GM19193 (cell line): ENCODE data around the gene SLC39A5.

Experiments used
- POLR2A ChIP-seq: IDR thresholded peaks from 4 replicates; pipeline ENCODE4 v1.6.1; 2011; ENCODE audit not compliant: insufficient read depth, insufficient read length; ENCODE audit errors: extremely low read depth

Gene SLC39A5

DNA sequence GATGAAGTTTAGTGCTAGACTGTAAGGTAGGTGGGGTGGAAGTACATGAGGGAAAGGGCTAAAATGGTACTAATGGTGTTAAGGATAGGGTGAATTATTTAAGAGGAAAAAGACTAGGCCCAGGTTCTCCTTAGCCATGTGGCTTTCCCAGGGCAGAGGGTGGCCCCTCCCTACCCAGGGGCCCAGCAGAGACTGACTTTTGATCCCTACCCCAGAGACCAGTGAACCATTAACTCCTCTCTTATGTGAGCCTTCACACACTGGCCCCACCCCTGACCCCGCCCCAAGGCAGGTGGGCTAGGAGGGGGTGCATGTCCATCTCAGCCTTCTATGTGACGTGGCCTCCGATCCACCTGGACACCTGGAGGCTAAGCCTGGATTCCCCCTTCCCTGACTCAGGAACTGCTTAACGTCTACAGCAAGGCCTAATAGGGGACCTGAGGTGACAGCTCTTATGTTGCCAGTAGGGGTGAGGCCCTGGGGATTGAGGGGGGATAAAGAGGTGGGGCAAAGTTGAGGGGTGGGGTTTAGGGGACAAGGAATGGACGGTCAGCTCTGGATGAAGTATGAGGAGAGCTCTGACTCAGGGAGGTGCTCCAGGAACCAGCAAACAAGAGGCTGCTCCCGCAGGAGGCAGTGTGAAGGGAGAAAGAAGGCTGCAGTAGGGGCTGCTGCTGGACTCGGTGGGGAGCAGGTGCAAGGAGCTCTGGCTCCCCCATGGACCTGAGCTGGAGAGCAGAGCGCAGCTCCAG lies 757 bp downstream of the SLC39A5 start:
- TF ChIP-seq POLR2A = no peak

DNA sequence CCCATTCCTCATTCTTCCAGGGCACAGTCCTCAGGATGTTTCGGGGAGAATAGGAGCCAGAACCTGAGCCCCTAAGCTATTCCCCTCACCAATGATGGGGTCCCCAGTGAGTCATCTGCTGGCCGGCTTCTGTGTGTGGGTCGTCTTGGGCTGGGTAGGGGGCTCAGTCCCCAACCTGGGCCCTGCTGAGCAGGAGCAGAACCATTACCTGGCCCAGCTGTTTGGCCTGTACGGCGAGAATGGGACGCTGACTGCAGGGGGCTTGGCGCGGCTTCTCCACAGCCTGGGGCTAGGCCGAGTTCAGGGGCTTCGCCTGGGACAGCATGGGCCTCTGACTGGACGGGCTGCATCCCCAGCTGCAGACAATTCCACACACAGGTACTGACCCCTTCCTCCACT lies 1.3 kb downstream of the SLC39A5 start:
- no peak for TF ChIP-seq POLR2A

DNA sequence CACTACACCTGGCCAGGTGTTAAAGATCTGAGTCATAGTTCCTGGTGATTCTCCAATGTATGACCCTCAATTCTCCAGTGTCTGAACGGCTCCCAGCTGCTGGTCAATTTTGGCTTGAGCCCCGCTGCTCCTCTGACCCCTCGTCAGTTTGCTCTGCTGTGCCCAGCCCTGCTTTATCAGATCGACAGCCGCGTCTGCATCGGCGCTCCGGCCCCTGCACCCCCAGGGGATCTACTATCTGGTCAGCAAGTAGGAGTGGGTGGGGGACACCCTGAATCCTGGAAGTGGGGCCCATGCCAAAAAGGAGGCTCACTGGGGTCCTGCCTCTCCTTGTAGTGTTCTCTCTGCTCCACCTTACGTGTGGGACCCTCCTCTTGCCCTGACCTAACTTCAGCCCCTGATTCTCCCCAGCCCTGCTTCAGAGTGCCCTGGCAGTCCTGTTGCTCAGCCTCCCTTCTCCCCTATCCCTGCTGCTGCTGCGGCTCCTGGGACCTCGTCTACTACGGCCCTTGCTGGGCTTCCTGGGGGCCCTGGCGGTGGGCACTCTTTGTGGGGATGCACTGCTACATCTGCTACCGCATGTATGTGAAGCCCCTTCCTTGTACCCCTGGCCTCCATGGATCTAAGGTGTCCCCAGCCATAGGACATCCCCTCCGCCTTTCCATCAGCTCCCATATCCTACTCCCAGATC lies 5.0 kb downstream of the SLC39A5 start:
- TF ChIP-seq POLR2A = no peak

DNA sequence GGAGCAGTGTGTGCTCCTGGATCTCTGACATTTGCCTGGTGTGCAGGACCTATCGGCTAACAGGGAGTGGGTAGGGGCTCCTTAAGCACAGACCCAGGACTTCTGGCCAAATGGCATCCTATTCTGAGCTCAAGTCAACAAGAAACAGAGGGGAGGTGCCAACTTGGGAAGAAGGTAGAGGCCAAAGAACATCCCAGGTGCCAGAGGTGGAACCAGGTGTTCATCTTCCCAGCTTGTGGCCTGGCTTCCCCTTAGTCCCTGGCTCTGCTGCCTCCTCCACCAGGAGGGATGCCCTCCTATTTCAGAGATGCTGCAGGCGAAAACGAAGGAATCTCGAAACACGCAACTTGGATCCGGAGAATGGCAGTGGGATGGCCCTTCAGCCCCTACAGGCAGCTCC lies 6.2 kb downstream of the SLC39A5 start:
- TF ChIP-seq POLR2A = no peak

DNA sequence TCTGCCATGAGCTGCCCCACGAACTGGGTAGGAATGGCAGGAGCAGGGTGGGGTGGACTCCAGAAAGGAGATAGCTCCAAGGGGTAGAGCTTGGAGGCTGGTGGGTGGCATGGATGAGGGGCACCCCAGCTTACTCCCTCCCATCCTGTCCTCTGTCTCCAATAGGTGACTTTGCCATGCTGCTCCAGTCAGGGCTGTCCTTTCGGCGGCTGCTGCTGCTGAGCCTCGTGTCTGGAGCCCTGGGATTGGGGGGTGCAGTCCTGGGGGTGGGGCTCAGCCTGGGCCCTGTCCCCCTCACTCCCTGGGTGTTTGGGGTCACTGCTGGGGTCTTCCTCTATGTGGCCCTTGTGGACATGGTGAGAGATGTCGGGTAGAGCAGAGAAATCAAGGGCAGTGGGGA lies 7.1 kb downstream of the SLC39A5 start:
- TF ChIP-seq POLR2A = no peak

DNA sequence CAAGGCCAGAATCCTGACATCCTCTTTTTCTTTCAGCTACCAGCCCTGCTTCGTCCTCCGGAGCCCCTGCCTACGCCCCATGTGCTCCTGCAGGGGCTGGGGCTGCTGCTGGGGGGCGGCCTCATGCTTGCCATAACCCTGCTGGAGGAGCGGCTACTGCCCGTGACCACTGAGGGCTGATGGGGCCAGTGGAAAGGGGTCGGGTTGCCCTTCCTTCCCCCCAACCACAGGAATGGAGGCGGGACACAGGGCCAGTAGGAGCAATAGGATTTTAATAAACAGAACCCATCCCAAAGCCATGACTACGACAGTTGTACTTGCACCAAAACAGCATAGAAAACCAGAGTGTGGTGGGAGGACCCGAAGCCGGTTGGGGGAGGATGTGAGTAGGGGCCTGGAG lies 7.7 kb downstream of the SLC39A5 start:
- no peak for TF ChIP-seq POLR2A

DNA sequence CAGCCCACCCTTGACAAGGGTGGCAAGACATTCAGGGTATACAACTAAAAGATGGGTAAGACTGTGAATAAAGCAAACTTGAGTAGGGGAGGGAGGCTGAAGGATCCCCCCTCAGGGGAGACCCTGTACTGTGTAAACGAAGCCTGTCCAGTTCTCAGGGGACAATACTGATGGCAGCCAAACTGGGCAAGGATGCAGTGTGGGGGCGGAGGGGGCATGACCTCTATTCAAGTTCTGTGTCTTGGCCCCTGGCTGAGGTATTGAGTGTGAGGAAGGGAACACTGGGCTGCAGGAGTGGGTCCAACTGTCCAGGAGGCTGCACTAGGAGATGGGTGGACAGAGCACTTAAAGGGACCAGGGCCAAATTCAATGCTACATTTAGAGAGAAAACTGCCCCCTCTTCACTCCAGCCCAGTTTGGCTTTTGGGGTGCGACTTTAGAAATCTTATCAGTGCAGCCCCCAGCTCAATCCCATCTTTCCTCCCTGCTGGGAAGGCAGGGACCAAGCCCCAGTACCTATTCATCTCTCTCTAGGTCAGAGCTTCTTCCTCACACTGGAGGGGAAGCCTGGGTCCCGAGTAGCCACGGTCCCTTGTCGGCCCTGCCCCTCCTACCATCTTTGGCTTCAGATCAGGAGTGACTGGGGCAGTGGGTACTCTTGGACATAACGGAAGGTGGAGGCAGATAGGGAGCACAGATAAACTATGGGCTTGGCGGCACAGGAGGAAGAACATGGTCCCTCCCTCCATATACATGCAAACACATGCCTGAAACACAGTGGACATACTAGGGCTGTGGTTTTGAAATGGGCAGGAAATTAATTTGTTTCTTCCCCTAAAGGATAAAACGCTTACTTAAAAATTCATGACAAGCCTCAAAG lies 11.8 kb downstream of the SLC39A5 start:
- TF ChIP-seq POLR2A = no peak

DNA sequence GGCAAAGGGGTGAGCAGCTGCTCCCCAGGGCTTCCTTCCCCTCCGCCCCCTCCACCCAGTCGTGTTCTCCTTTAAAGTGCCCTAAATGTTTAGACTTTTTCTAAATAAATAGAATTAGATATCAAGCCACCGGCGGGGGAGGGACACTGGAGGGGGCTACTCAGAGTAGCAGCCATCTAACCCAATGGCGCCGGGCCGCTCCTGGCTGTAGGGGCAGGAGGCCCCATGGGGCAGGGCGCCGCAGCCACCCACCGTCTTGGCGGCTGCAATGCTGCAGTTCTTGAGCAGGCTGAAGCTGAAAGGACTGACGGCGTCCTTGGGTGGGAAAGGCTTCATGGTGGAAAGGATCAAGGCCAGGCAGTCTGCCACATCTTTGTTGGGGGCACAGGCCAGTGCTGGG lies 13.1 kb downstream of the SLC39A5 start:
- TF ChIP-seq POLR2A = no peak

DNA sequence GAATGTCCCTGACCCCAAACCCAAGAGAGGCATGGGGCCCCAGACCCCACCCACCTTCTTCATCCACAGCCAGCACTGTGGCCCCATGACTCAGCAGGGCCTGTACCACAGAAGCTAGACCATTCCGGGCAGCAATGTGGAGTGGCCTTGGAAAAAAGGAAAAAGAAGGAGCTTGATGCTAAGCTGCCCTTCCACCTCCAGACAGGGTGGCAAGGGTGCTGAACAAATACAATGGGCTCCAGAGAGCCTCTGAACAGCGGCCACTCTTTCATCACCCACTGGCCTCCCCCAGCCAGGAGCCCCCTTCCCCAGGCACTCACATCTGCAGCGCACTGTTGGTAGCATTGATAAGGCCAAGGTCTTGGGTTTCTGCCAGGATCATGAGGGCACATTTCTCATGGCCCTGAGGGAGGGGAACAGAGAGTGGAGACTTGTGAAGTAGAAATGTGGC lies 13.9 kb downstream of the SLC39A5 start:
- no peak for TF ChIP-seq POLR2A

DNA sequence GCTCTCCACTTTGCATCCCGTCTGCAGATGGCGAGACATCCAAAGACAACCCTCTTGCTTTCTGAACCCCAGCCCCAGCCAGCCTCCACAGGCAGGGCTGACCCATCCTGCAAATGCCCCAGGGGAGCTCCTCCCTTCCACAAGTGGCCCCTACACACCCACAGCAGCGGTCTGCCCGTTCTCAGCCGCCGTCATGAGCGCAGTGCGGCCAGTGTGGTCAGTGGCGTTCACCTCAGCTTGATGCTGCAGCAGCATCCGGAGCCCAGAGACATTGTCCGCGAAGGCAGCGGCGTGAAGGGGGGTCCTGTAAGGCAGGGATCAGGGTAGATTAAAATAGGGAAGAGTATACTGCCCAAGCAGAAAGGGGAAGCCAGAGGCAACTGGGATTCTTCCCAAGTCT lies 14.6 kb downstream of the SLC39A5 start:
- no peak for TF ChIP-seq POLR2A

DNA sequence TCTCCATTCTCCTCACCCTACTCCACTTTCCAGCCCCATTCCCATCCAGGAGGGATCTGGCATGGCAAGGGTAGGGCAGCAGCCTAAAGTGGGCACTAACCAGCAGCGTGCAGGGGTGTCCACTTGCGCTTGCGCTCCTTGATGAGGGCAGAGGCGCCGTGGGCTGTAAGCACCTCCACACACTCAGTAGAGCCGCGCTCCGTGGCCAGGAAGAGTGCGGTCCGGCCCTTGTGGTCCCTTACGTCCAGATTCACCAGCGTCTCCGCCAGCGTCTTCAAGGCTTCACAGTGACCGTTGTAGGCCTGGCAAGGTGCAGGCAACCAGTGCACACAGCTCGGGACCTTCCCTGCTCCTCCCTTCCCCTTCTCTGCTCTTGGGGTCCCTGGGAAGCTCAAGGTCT lies 18.1 kb downstream of the SLC39A5 start:
- TF ChIP-seq POLR2A = no peak

DNA sequence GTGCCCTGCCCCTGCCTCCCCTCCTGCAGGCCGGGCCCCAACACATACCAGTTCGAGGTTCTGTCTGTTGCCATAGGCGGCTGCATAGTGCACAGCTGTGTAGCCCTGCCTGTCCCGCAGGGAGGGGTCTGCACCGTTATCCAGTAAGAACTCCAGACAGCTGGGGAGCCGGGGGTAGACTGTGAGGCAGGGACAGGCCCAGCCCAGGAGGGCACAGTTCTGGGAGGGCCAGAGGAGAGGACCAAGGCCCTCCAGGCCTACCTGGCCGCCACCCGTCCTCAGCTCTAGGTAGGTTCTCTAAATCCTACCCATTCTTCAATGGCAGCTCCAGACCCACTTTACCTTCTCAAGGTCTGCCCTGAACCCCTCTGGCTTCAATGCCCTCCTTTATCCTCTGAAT lies 18.9 kb downstream of the SLC39A5 start:
- no peak for TF ChIP-seq POLR2A

DNA sequence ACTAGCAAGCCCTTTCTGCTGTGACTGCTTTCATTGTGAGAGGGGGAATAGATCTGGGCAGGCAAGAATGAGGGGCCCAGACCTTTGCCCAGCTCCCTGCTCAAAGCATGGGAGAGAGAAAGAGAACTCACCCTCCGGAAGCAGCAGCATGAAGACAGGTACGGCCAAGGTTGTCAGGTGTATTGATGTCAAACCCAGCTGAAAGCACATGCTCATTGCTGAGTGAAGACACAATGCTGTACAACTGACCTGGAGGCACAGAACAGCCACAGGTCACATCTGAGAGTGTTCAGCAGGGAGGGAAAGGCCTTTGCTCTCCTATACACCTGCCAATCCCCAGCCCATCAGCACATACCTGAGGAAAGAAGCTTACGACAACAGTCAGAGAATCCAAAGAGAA lies 22.8 kb downstream of the SLC39A5 start:
- TF ChIP-seq POLR2A = no peak

DNA sequence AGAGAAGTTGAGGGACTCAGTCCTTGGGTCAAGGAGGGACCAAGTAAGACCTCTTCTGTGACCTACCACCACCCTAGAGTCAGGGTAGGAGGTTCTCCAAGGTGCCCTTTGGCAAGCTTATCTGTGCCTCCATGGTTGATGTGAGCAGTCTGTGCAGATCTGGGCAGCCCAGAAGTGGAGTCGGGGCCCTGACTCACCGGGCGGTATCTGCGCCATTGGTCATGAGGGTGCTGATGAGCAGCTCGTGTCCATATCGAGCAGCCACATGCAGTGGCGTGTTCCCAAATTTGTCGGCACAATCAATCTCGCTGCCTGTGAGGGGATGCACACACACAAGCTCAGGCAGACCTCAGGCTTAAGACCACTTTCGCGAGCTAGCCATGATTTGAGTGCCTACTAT lies 23.2 kb downstream of the SLC39A5 start:
- TF ChIP-seq POLR2A = no peak

DNA sequence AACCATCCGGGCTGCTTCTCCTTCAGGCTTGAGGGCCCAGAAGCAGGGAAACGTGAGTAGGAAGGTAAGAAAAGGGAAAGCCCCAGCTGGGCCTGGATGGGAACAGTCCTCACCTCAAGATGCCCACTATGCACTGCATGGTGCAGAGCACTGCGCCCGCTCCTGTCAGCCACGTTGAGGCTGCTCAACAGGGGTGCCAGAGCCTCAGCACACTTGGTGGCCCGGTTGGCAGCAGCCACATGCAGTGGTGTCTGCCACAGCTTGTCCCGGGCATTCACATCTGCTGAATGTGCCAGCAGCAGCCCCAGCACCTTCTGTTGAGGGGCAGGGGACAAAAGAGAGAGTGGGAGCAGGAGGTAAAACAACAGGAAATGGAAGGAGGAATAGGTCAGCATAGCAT lies 25.8 kb downstream of the SLC39A5 start:
- TF ChIP-seq POLR2A = no peak
